ENCODE results near the gene STAB2.

The STAB2 gene

GRCh38 chr12:103586791-103587370 lies at the start of gene STAB2:
Gene STAB2, plus strand, starts transcription at chr12:103587273. Its CDS starts 204 bp downstream, at chr12:103587477.
- no peak for DNase-seq

GRCh38 chr12:103538397-103538796 lies 48.7 kb upstream of the STAB2 start:
- DNase-seq = no peak

- no peak for DNase-seq
These were observed 46.8 kb upstream of the STAB2 start for GRCh38 chr12:103540319-103540718.

- no peak for DNase-seq
These were observed 45.0 kb upstream of the STAB2 start for GRCh38 chr12:103542078-103542477.

- no peak for DNase-seq
These were observed 40.1 kb upstream of the STAB2 start for GRCh38 chr12:103546959-103547358.

- DNase-seq = no peak
These were observed 39.7 kb upstream of the STAB2 start for GRCh38 chr12:103547376-103547775.

- DNase-seq = no peak
These were observed 39.1 kb upstream of the STAB2 start for GRCh38 chr12:103547929-103548328.

- peak; percentile 84 for DNase-seq
These were observed 38.2 kb upstream of the STAB2 start for GRCh38 chr12:103548622-103549601.

GRCh38 chr12:103556890-103557627 lies 30.0 kb upstream of the STAB2 start:
- no peak for DNase-seq

GRCh38 chr12:103557628-103558010 lies 29.5 kb upstream of the STAB2 start:
- no peak for DNase-seq

GRCh38 chr12:103558879-103559278 lies 28.2 kb upstream of the STAB2 start:
- no peak for DNase-seq

- DNase-seq = no peak
These were observed 26.4 kb upstream of the STAB2 start for GRCh38 chr12:103560604-103561101.

GRCh38 chr12:103561174-103561573 lies 25.9 kb upstream of the STAB2 start:
- no peak for DNase-seq

- DNase-seq = no peak
These were observed 20.7 kb upstream of the STAB2 start for GRCh38 chr12:103566398-103566797.

- no peak for DNase-seq
These were observed 17.8 kb upstream of the STAB2 start for GRCh38 chr12:103569278-103569677.

- DNase-seq = no peak
These were observed 15.8 kb upstream of the STAB2 start for GRCh38 chr12:103571286-103571685.

- no peak for DNase-seq
These were observed 14.6 kb upstream of the STAB2 start for GRCh38 chr12:103572312-103573045.

- no peak for DNase-seq
These were observed 13.9 kb upstream of the STAB2 start for GRCh38 chr12:103573185-103573584.

- no peak for DNase-seq
These were observed 8.1 kb upstream of the STAB2 start for GRCh38 chr12:103578926-103579325.

GRCh38 chr12:103580026-103580425 lies 7.0 kb upstream of the STAB2 start:
- no peak for DNase-seq

- no peak for DNase-seq
These were observed 4.1 kb upstream of the STAB2 start for GRCh38 chr12:103583008-103583407.

GRCh38 chr12:103586132-103586531 lies 941 bp upstream of the STAB2 start:
- DNase-seq = no peak

- DNase-seq = no peak
These were observed 1.6 kb downstream of the STAB2 start for GRCh38 chr12:103588680-103589079.

All from stimulated activated CD4-positive, alpha-beta T cell treated with anti-CD3 and anti-CD28 coated beads, Interleukin-15, amount 100 ng/mL, for 24 hours (primary cell).